OCI-LY1 (cell line): ENCODE data around the gene CCM2.
A peak's percentile ranks its signal among the peaks of the same experiment; 100 is the strongest.

Source experiments
- H2AFZ ChIP-seq: fragments of 200-600 bp; sonication (generic), shearing (Covaris generic); 2 replicates; pipeline ENCODE4 v1.6.0; 2014; ENCODE audit warnings: antibody characterized with exemption, mild to moderate bottlenecking, low read length
- H3F3A ChIP-seq: fragments of 200-600 bp; sonication (generic), shearing (Covaris generic); 2 replicates; pipeline ENCODE4 v1.6.0; 2014; ENCODE audit warnings: mild to moderate bottlenecking, antibody characterized with exemption, low read length, moderate library complexity; ENCODE audit not compliant: insufficient read depth
- H3K27ac ChIP-seq: fragments of 200-600 bp; sonication (generic); 2 replicates; pipeline ENCODE4 v1.5.1; 2014; ENCODE audit warnings: low read length, mixed run types, mild to moderate bottlenecking, low read depth; ENCODE audit not compliant: poor library complexity, severe bottlenecking
- H3K27me3 ChIP-seq: fragments of 200-600 bp; sonication (generic); 2 replicates; pipeline ENCODE4 v1.6.0; 2014; ENCODE audit warnings: antibody characterized with exemption, mild to moderate bottlenecking, low read length, moderate library complexity; ENCODE audit not compliant: insufficient read depth
- H3K36me3 ChIP-seq: fragments of 200-600 bp; sonication (generic); 2 replicates; pipeline ENCODE4 v1.6.1; 2014; ENCODE audit warnings: mild to moderate bottlenecking, antibody characterized with exemption, low read length, moderate library complexity, mixed read lengths; ENCODE audit not compliant: insufficient read depth
- H3K4me1 ChIP-seq: fragments of 200-600 bp; sonication (generic); 2 replicates; pipeline ENCODE4 v1.5.1; 2014; ENCODE audit warnings: mild to moderate bottlenecking, low read length, moderate library complexity; ENCODE audit not compliant: insufficient read depth, severe bottlenecking
- H3K4me2 ChIP-seq: fragments of 200-600 bp; sonication (generic), shearing (Covaris generic); 2 replicates; pipeline ENCODE4 v1.6.1; 2014; ENCODE audit warnings: low read length
- H3K4me3 ChIP-seq: fragments of 200-600 bp; sonication (generic); 2 replicates; pipeline ENCODE4 v1.5.1; 2014; ENCODE audit warnings: low read length, low read depth, mild to moderate bottlenecking, mixed read lengths; ENCODE audit not compliant: poor library complexity, severe bottlenecking
- H3K79me2 ChIP-seq: fragments of 200-600 bp; shearing (Covaris generic); 2 replicates; pipeline ENCODE4 v1.6.1; 2016; ENCODE audit warnings: mixed run types, low read length, mixed read lengths; ENCODE audit not compliant: insufficient read depth
- H3K9ac ChIP-seq: fragments of 200-600 bp; sonication (generic), shearing (Covaris generic); 2 replicates; pipeline ENCODE4 v1.6.1; 2014; ENCODE audit warnings: mild to moderate bottlenecking, low read length, mixed read lengths
- H3K9me2 ChIP-seq: fragments of 200-600 bp; sonication (generic), shearing (Covaris generic); 2 replicates; pipeline ENCODE4 v1.6.1; 2014; ENCODE audit warnings: low read depth, mild to moderate bottlenecking, low read length, mixed read lengths
- H3K9me3 ChIP-seq: fragments of 200-600 bp; shearing (Covaris generic); 2 replicates; pipeline ENCODE4 v1.6.1; 2014; ENCODE audit warnings: low read length, mixed read lengths
- H4K20me1 ChIP-seq: fragments of 200-600 bp; sonication (generic), shearing (Covaris generic); 2 replicates; pipeline ENCODE4 v1.6.0; 2016; ENCODE audit warnings: mild to moderate bottlenecking, low read length; ENCODE audit not compliant: insufficient read depth
- CTCF ChIP-seq: fragments of 200-600 bp; sonication (generic), shearing (Covaris generic); IDR thresholded peaks from 2 replicates; pipeline ENCODE4 v1.5.1; 2017; ENCODE audit warnings: mild to moderate bottlenecking, antibody characterized with exemption, low read length, moderate library complexity, mixed read lengths
- EZH2 ChIP-seq: fragments of 200-600 bp; sonication (generic), shearing (Covaris generic); IDR thresholded peaks from 2 replicates; pipeline ENCODE4 v1.8.0; 2017; ENCODE audit warnings: borderline replicate concordance, mixed run types, mild to moderate bottlenecking, antibody characterized with exemption, low read length, moderate library complexity, mixed read lengths

Gene CCM2

GRCh38 chr7:44982535-44982923 lies 17.5 kb upstream of the CCM2 start:
- H3K4me2 ChIP-seq, result peak overlapping the region; percentile 84; the same call in 1 of the 2 replicates
- peaks cover 26% of the 10 kb centered on the region for H3F3A ChIP-seq

DNA sequence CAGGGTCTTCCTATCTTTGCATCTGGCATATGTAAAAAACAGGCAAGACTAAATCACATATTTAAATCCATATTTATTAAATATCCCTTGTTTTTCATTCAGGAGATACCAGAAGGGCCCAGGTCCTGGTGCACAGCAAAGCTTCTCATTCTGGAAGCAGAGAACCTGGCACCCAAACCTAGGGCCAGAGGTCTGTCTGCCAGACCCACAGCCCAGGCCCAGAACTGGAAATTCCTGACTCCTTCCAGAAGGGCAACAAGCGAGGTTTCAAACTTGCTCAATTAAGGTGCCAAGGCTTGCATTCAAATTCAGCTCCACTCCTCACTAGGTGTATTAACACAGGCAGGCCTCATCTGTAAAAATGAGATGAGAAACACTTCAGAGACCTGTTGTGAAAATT lies 17.0 kb upstream of the CCM2 start:
- TF ChIP-seq CTCF, result no peak
- TF ChIP-seq EZH2, result no peak
- H3K4me3 ChIP-seq, result peak overlapping the region; percentile 90
- no peaks in the 10 kb centered on the region for H4K20me1 ChIP-seq
- peak overlapping the region; percentile 84 for H3K4me2 ChIP-seq
- H3K36me3 ChIP-seq, result peaks cover 53% of the 10 kb centered on the region
- no peak overlapping the region; the same call in 1 of the 2 replicates for H3K9ac ChIP-seq
- H3K79me2 ChIP-seq, result peaks cover 28% of the 10 kb centered on the region
- H3K9me2 ChIP-seq, result no peaks in the 10 kb centered on the region
- H3K4me1 ChIP-seq, result peaks cover 87% of the 10 kb centered on the region
- no peaks in the 10 kb centered on the region for H3K9me3 ChIP-seq
- H3K27ac ChIP-seq, result peak overlapping the region; percentile 95
- no peak overlapping the region for H2AFZ ChIP-seq
- peaks cover 26% of the 10 kb centered on the region for H3F3A ChIP-seq
- H3K27me3 ChIP-seq, result no peaks in the 10 kb centered on the region

More at GRCh38 chr7:44982535-44982923, 17.5 kb upstream of the CCM2 start:
- Histone ChIP-seq H2AFZ (no peak overlapping the region), H3K79me2 (peaks cover 28% of the 10 kb centered on the region), H3K4me1 (peaks cover 87% of the 10 kb centered on the region), H4K20me1 (no peaks in the 10 kb centered on the region), H3K9me3 (no peaks in the 10 kb centered on the region), H3K9me2 (no peaks in the 10 kb centered on the region), H3K4me3 (no peak overlapping the region), H3K27me3 (no peaks in the 10 kb centered on the region), H3K36me3 (peaks cover 53% of the 10 kb centered on the region), H3K27ac (peak overlapping the region; percentile 95), H3K9ac (no peak overlapping the region)
- TF ChIP-seq EZH2 (no peak), CTCF (no peak)

- Histone ChIP-seq H3K27me3 (no peaks in the 10 kb centered on the region), H3K4me1 (peaks cover 77% of the 10 kb centered on the region), H3K9me3 (no peaks in the 10 kb centered on the region), H3K9me2 (no peaks in the 10 kb centered on the region), H3K4me3 (peak overlapping the region; percentile 90), H3K27ac (peak overlapping the region; percentile 95), H3K9ac (peak overlapping the region; percentile 98), H2AFZ (no peak overlapping the region), H3F3A (peaks cover 26% of the 10 kb centered on the region), H3K36me3 (peaks cover 49% of the 10 kb centered on the region), H4K20me1 (no peaks in the 10 kb centered on the region), H3K79me2 (peaks cover 28% of the 10 kb centered on the region), H3K4me2 (peak overlapping the region; percentile 84)
- TF ChIP-seq EZH2 (no peak), CTCF (no peak)
Measured at GRCh38 chr7:44983742-44984477, 16.1 kb upstream of the CCM2 start.
